ENCODE measurements around the gene CASK.

CASK gene

DNA sequence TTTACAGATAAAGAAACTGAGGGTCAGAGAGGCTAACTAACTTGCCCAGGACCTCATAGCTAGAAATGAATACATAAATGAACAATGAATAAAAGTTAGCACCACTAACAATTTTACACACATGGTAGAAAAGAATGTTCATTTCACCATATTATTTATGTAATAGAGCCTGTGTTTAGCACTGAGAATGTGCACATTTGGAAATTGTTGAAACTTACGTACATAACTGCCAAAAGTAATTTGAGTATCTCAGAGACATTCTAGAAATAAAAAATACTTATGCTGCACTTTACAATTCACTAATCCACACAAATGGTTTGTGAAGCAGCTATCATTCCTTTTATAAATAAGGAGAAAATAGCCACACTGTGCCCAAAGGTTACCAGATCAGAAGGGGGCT, 9.9 kb downstream of the CASK start:
- no peak for TF ChIP-seq CTCF (conservative IDR thresholded peaks at IDR 0.05; ENCODE audit: low read length)
- H3K4me3 ChIP-seq (ENCODE audit: low read length) = no peak overlapping the region
- DNase-seq (ENCODE audit: low read depth) = peak; percentile 38

- no peak for TF ChIP-seq CTCF (conservative IDR thresholded peaks at IDR 0.05; ENCODE audit: low read length)
- DNase-seq (ENCODE audit: low read depth) = peak; percentile 7
- no peak overlapping the region for H3K4me3 ChIP-seq (ENCODE audit: low read length)
Observed at GRCh38 chrX:41912923-41913322, 10.4 kb downstream of the CASK start.

DNA sequence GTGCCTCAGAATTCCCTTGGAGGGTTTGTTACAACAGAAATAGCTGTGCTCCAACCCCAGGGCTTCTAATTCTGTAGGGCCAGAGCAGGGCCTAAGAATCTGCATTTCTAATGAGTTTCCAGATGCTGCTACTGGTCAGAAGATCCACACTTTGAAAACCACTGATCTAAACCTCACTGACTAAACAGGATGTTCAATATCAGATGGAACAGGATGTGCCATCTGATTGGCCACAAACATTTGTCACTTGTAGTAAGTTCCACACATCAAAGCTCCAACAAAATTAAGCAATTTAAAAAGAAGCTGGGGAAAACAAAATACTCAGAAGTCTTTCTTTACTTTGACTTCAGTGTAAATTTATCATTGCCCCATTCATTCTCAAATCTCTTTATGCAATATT, 14.3 kb downstream of the CASK start:
- DNase-seq (ENCODE audit: low read depth) = no peak
- no peak for TF ChIP-seq CTCF (conservative IDR thresholded peaks at IDR 0.05; ENCODE audit: low read length)
- no peak overlapping the region for H3K4me3 ChIP-seq (ENCODE audit: low read length)

DNA sequence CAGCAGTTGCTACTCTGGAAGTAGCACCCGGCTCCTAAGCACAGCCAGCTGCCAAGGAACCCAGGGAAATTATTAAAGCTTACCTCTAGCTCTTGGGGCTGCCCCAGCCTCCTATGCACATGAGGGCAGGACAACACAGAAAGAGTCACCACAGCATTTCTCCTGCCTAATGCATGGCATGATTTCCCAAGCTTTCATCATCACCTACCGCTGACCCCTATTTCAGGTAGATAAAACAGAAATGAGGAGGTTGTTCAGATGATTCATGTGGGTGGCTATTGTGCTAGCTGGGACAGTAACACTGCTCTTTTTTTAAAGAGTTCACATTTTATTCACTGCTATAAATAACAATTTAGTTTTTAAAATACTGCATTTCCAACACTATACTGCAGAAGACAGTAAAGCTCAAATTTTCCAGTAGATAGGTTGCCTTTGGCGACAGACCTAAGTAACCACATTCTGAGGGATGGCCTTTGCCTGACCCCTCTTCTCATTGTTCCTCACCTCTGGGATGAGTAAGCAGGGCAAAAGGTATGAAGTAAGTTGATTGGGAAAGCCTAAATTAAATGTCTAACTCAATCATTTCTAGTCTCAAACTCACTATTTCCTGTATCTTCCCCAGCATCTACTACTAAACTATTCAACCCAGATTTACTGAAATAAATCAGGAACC, 16.7 kb downstream of the CASK start:
- peak; percentile 3 for DNase-seq (ENCODE audit: low read depth)
- TF ChIP-seq CTCF (conservative IDR thresholded peaks at IDR 0.05; ENCODE audit: low read length) = no peak
- no peak overlapping the region for H3K4me3 ChIP-seq (ENCODE audit: low read length)

- no peak for TF ChIP-seq CTCF (conservative IDR thresholded peaks at IDR 0.05; ENCODE audit: low read length)
- H3K4me3 ChIP-seq (ENCODE audit: low read length) = no peak overlapping the region
Observed at GRCh38 chrX:41903544-41903943, 19.8 kb downstream of the CASK start.

GRCh38 chrX:41900321-41900720, 23.0 kb downstream of the CASK start:
- H3K4me3 ChIP-seq (ENCODE audit: low read length) = no peak overlapping the region
- no peak for DNase-seq (ENCODE audit: low read depth)
- no peak for TF ChIP-seq CTCF (conservative IDR thresholded peaks at IDR 0.05; ENCODE audit: low read length)

More at GRCh38 chrX:41903544-41903943, 19.8 kb downstream of the CASK start:
- no peak for DNase-seq (ENCODE audit: low read depth)

DNA sequence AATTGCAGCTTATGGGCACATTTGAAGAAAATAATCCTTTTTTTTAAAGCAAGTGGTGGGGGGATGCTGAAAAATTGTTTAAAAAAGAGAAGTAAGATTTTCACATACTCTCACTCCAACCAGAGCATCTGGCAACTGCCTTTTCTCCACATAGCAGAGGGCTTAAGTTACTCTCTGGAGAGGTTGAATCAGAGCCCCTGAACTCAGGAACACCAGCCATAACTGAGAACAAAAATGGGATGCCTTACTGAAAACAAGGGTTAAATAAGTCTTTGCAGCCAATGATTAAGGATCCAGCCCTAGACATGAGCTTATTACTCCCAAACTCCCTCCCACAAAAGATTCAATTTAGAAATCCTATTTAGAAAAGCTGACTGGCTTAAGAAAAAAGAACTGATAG, 27.5 kb downstream of the CASK start:
- H3K4me3 ChIP-seq (ENCODE audit: low read length) = no peak overlapping the region
- TF ChIP-seq CTCF (conservative IDR thresholded peaks at IDR 0.05; ENCODE audit: low read length) = no peak
- DNase-seq (ENCODE audit: low read depth) = no peak
